Measurements from ENCODE around the gene GNB1. TPM values are rescaled to one million over a fixed set of nuclear protein-coding genes. Genes with fewer than 3 reads are reported as not detected.

Gene GNB1
- total RNA-seq, 2 experiments from 2014 or later: 138 to 149 TPM

- POLR2A ChIA-PET: interaction anchor here (1.1 to 2.3 kb wide), 10 partner anchors 8 to 534 kb away, joined by 3 to 23 read pairs (median 6); partner anchors contain the start of genes CCNL2, CDK11A, MIB2 and TMEM52
- Histone ChIP-seq H3K27me3 (ENCODE audit: control insufficient read depth in 1 of 2, insufficient read depth in 2 of 2, low read length in 2 of 2) (no peaks in the 10 kb centered on the region), H3K4me1 (ENCODE audit: insufficient read depth, low read length) (peaks cover 30% of the 10 kb centered on the region), H3K36me3 (ENCODE audit: insufficient read depth, low read length) (no peaks in the 10 kb centered on the region), H3K27ac (ENCODE audit: low read depth in 1 of 2, low read length in 2 of 2) (peak overlapping the region in 1 of 2 donors; percentile 35), H3K9me3 (ENCODE audit: control insufficient read depth in 1 of 2, insufficient read depth in 1 of 2, low read length in 2 of 2) (no peaks in the 10 kb centered on the region), H3K4me3 (ENCODE audit: low read length) (no peak overlapping the region)
- ATAC-seq (ENCODE audit: poor library complexity): no peak
- H3K27me3 Mint-ChIP-seq: no peaks in the 10 kb centered on the region
- H3K36me3 Mint-ChIP-seq (ENCODE audit: low read depth): no peaks in the 10 kb centered on the region
- H3K27ac Mint-ChIP-seq: peak overlapping the region; percentile 88
- H3K9me3 Mint-ChIP-seq: no peaks in the 10 kb centered on the region
- H3K4me3 Mint-ChIP-seq: peak overlapping the region; percentile 86
- intact Hi-C loops (cut with DNase I, micrococcal nuclease): no loop called here
- CTCF ChIA-PET: interaction anchor here (1.5 to 2.3 kb wide), 4 partner anchors 8 to 296 kb away, joined by 3 to 13 read pairs (median 4); partner anchors contain the start of gene TMEM52
- DNase-seq: peak in 1 of 14 experiments; percentile 31
- H3K4me1 Mint-ChIP-seq (ENCODE audit: low read depth): peaks cover 6% of the 10 kb centered on the region
- TF ChIP-seq CTCF (IDR thresholded peaks at IDR 0.05): no peak
These were observed 19.2 kb upstream of the GNB1 start for GRCh38 chr1:1910033-1910465.

GRCh38 chr1:1908506-1908791, 17.6 kb upstream of the GNB1 start:
- peak; percentile 3 for ATAC-seq (ENCODE audit: poor library complexity)
- Histone ChIP-seq H3K4me3 (ENCODE audit: low read length) (peak overlapping the region; percentile 48), H3K27ac (ENCODE audit: low read depth in 1 of 2, low read length in 2 of 2) (peak overlapping the region in 1 of 2 donors; percentile 61), H3K36me3 (ENCODE audit: insufficient read depth, low read length) (no peaks in the 10 kb centered on the region), H3K27me3 (ENCODE audit: control insufficient read depth in 1 of 2, insufficient read depth in 2 of 2, low read length in 2 of 2) (no peaks in the 10 kb centered on the region), H3K9me3 (ENCODE audit: control insufficient read depth in 1 of 2, insufficient read depth in 1 of 2, low read length in 2 of 2) (no peaks in the 10 kb centered on the region), H3K4me1 (ENCODE audit: insufficient read depth, low read length) (peaks cover 30% of the 10 kb centered on the region)
- no peak overlapping the region for H3K27ac Mint-ChIP-seq
- peak overlapping the region; percentile 69 for H3K4me3 Mint-ChIP-seq
- POLR2A ChIA-PET: interaction anchor here (0.8 to 2.3 kb wide), 19 partner anchors 9 to 321 kb away, joined by 3 to 23 read pairs (median 5); partner anchors contain the start of genes CDK11A, FAAP20, MIB2 and TMEM52
- H3K36me3 Mint-ChIP-seq (ENCODE audit: low read depth): no peaks in the 10 kb centered on the region
- H3K27me3 Mint-ChIP-seq: no peaks in the 10 kb centered on the region
- CTCF ChIA-PET: interaction anchor here (0.6 to 2.3 kb wide), 29 partner anchors 9 to 294 kb away, joined by 3 to 27 read pairs (median 4); partner anchors contain the start of genes CDK11A, NADK and TMEM52
- H3K4me1 Mint-ChIP-seq (ENCODE audit: low read depth): peaks cover 6% of the 10 kb centered on the region
- TF ChIP-seq CTCF (IDR thresholded peaks at IDR 0.05): no peak
- no peak for DNase-seq
- intact Hi-C loops (cut with DNase I, micrococcal nuclease): loop anchor here (2.0 to 5.0 kb wide), 4 partner anchors 126 to 291 kb away; partner anchors contain the start of genes MIB2 (in 1 of the 2) and NADK (in 1 of the 2)
- no peaks in the 10 kb centered on the region for H3K9me3 Mint-ChIP-seq

GRCh38 chr1:1907098-1907736, 16.3 kb upstream of the GNB1 start:
- no peak overlapping the region for H3K27ac Mint-ChIP-seq
- CTCF ChIA-PET: interaction anchor here (1.6 to 2.0 kb wide), 2 partner anchors 20 to 22 kb away, joined by 5 to 9 read pairs; no protein-coding TSS in a partner anchor
- no peak overlapping the region for H3K27ac ChIP-seq (ENCODE audit: low read depth in 1 of 2, low read length in 2 of 2)

More at GRCh38 chr1:1907098-1907736, 16.3 kb upstream of the GNB1 start:
- peaks cover 30% of the 10 kb centered on the region for H3K4me1 ChIP-seq (ENCODE audit: insufficient read depth, low read length)
- TF ChIP-seq CTCF (IDR thresholded peaks at IDR 0.05): no peak
- H3K9me3 Mint-ChIP-seq: no peaks in the 10 kb centered on the region
- ATAC-seq (ENCODE audit: poor library complexity) (no peak), DNase-seq (peak in 1 of 14 experiments; percentile 50)
- no peaks in the 10 kb centered on the region for H3K27me3 ChIP-seq (ENCODE audit: control insufficient read depth in 1 of 2, insufficient read depth in 2 of 2, low read length in 2 of 2)
- peaks cover 6% of the 10 kb centered on the region for H3K4me1 Mint-ChIP-seq (ENCODE audit: low read depth)
- no peaks in the 10 kb centered on the region for H3K36me3 ChIP-seq (ENCODE audit: insufficient read depth, low read length)
- H3K36me3 Mint-ChIP-seq (ENCODE audit: low read depth): no peaks in the 10 kb centered on the region
- no peaks in the 10 kb centered on the region for H3K9me3 ChIP-seq (ENCODE audit: control insufficient read depth in 1 of 2, insufficient read depth in 1 of 2, low read length in 2 of 2)
- peak overlapping the region; percentile 20 for H3K4me3 Mint-ChIP-seq
- intact Hi-C loops (cut with DNase I, micrococcal nuclease): loop anchor here (1.0 to 5.0 kb wide), 4 partner anchors 49 to 290 kb away; partner anchors contain the start of gene MIB2 (in 1 of the 2)
- H3K27me3 Mint-ChIP-seq: no peaks in the 10 kb centered on the region
- POLR2A ChIA-PET: no interaction called here
- no peak overlapping the region for H3K4me3 ChIP-seq (ENCODE audit: low read length)

All from CD4-positive, alpha-beta T cell (primary cell).